ENCODE measurements around the gene RPL32.

The RPL32 gene

GRCh38 chr3:12831301-12831866 is 10.0 kb downstream of the RPL32 start:
- no peak for DNase-seq

- DNase-seq: no peak
Observed at GRCh38 chr3:12830785-12831156, 10.6 kb downstream of the RPL32 start.

GRCh38 chr3:12829886-12830784 is 11.2 kb downstream of the RPL32 start:
- DNase-seq: no peak

GRCh38 chr3:12829404-12829803 is 12.0 kb downstream of the RPL32 start:
- no peak for DNase-seq

GRCh38 chr3:12828751-12829150 is 12.6 kb downstream of the RPL32 start:
- DNase-seq: no peak

- DNase-seq: no peak
Observed at GRCh38 chr3:12825156-12825555, 16.2 kb downstream of the RPL32 start.

- no peak for DNase-seq
Observed at GRCh38 chr3:12824299-12824698, 17.1 kb downstream of the RPL32 start.

- no peak for DNase-seq
Observed at GRCh38 chr3:12822725-12823373, 18.5 kb downstream of the RPL32 start.

GRCh38 chr3:12818773-12819172 is 22.6 kb downstream of the RPL32 start:
- DNase-seq: no peak

- no peak for DNase-seq
Observed at GRCh38 chr3:12818273-12818672, 23.1 kb downstream of the RPL32 start.

GRCh38 chr3:12817343-12817710 is 24.0 kb downstream of the RPL32 start:
- no peak for DNase-seq

GRCh38 chr3:12816521-12817342 is 24.6 kb downstream of the RPL32 start:
- no peak for DNase-seq

- DNase-seq: no peak
Observed at GRCh38 chr3:12815719-12816118, 25.6 kb downstream of the RPL32 start.

- DNase-seq: no peak
Observed at GRCh38 chr3:12815078-12815477, 26.3 kb downstream of the RPL32 start.

- no peak for DNase-seq
Observed at GRCh38 chr3:12813967-12814366, 27.4 kb downstream of the RPL32 start.

- no peak for DNase-seq
Observed at GRCh38 chr3:12812812-12813211, 28.6 kb downstream of the RPL32 start.

GRCh38 chr3:12810961-12811360 is 30.4 kb downstream of the RPL32 start:
- DNase-seq: no peak

GRCh38 chr3:12810013-12810780 is 31.2 kb downstream of the RPL32 start:
- DNase-seq: peak; percentile 74

GRCh38 chr3:12809435-12809834 is 31.9 kb downstream of the RPL32 start:
- DNase-seq: no peak

GRCh38 chr3:12809001-12809400 is 32.4 kb downstream of the RPL32 start:
- DNase-seq: no peak

GRCh38 chr3:12808587-12808986 is 32.8 kb downstream of the RPL32 start:
- DNase-seq: no peak

- no peak for DNase-seq
Observed at GRCh38 chr3:12807601-12808359, 33.6 kb downstream of the RPL32 start.

Measured in GOT3 (cell line).